HepG2 (cell line): Measurements from ENCODE around the gene RNF150. TPM values are rescaled to one million over a fixed set of nuclear protein-coding genes. Genes with fewer than 3 reads are reported as not detected.

Source experiments
- ATAC-seq: fragments of 200-7000 bp; cut with Tn5 transposase; 3 replicates; pipeline ENCODE4 v1.9.1; 2020; ENCODE audit warnings: mild to moderate bottlenecking, moderate library complexity
- BruUV-seq: library from RNA; stranded (reverse); fragments of 400-500 nt; replicated peaks from 2 replicates; lab custom pipeline; 2021; lab: Mats Ljungman, UMichigan
- CTCF ChIA-PET: fragments of 300-600 bp; formaldehyde crosslinking; extraction: SDS; loops from one replicate; lab custom pipeline; 2021; ENCODE audit warnings: low total read pairs, inconsistent platforms, low intra/inter-chr PET ratio; lab: Yijun Ruan, JAX
- POLR2A ChIA-PET: fragments of 350-600 bp; sonication (Branson Sonifier 250); formaldehyde crosslinking; loops from one replicate; lab custom pipeline; 2020; ENCODE audit warnings: antibody characterized with exemption, inconsistent platforms; lab: Yijun Ruan, JAX
- DNase-seq: peaks from one replicate; pipeline ENCODE4 v3.0.0-alpha.2; 2015; ENCODE audit warnings: low spot score
- FAIRE-seq: peaks from 3 replicates; lab custom pipeline; 2011; peaks lifted over from hg19 to GRCh38; lab: Jason Lieb, UNC
- H2AFZ ChIP-seq: one replicate; pipeline ENCODE4 v1.6.1; 2011; ENCODE audit warnings: low read length, inconsistent platforms
- H3K27ac ChIP-seq: fragments of 300-600 bp; 3 replicates; pipeline ENCODE4 v1.8.0; 2011; ENCODE audit warnings: mixed run types, mild to moderate bottlenecking, mixed read lengths, low read length, inconsistent platforms; ENCODE audit not compliant: insufficient read depth; ENCODE audit errors: extremely low read length
- H3K27me3 ChIP-seq, 2 experiments: fragments of 200-600 bp in 1 of 2; 2 replicates in 1 of 2; 3 replicates in 1 of 2; pipeline versions ENCODE4 v1.6.0 to v1.8.0; 2011; ENCODE audit warnings: low read length in 2 of 2, mild to moderate bottlenecking in 2 of 2, moderate library complexity in 2 of 2, inconsistent platforms in 1 of 2; ENCODE audit not compliant: insufficient read depth in 2 of 2, control insufficient read depth in 1 of 2
- H3K36me3 ChIP-seq, 2 experiments: fragments of 200-600 bp in 1 of 2; replicated peaks in 1 of 2; 2 replicates in 1 of 2; 3 replicates in 1 of 2; pipeline versions ENCODE4 v1.5.1 to v1.8.0; 2011; ENCODE audit warnings: low read length in 2 of 2, inconsistent platforms in 1 of 2; ENCODE audit not compliant: insufficient read depth in 2 of 2, control insufficient read depth in 1 of 2
- H3K4me1 ChIP-seq: 2 replicates; pipeline ENCODE4 v1.5.1; 2012; ENCODE audit warnings: low read length, inconsistent platforms; ENCODE audit not compliant: insufficient read depth
- H3K4me2 ChIP-seq: 2 replicates; pipeline ENCODE4 v1.6.0; 2011; ENCODE audit warnings: low read depth, low read length, inconsistent platforms
- H3K4me3 ChIP-seq, 3 experiments: fragments of 200-600 bp in 1 of 3; sonication (generic), shearing (Covaris generic) in 1 of 3; replicated peaks in 1 of 3; 2 replicates each; pipeline ENCODE4 v1.5.1; 2011 to 2016; ENCODE audit warnings: low read length in 3 of 3, inconsistent platforms in 2 of 3, low read depth in 2 of 3, mild to moderate bottlenecking in 2 of 3, control low read depth in 1 of 3, mixed read lengths in 1 of 3; ENCODE audit not compliant: insufficient read depth in 1 of 3
- H3K79me2 ChIP-seq: one replicate; pipeline ENCODE4 v1.6.1; 2011; ENCODE audit warnings: low read length, inconsistent platforms; ENCODE audit not compliant: insufficient read depth
- H3K9ac ChIP-seq: 2 replicates; pipeline ENCODE4 v1.6.0; 2011; ENCODE audit warnings: mild to moderate bottlenecking, low read depth, low read length, inconsistent platforms; ENCODE audit not compliant: insufficient read depth
- H3K9me3 ChIP-seq: 2 replicates; pipeline ENCODE4 v1.5.1; 2012; ENCODE audit warnings: mild to moderate bottlenecking, low read length
- H4K20me1 ChIP-seq: 2 replicates; pipeline ENCODE4 v1.6.0; 2011; ENCODE audit warnings: inconsistent platforms, mild to moderate bottlenecking, low read length, moderate library complexity; ENCODE audit not compliant: insufficient read depth
- AHDC1 ChIP-seq: sonication (generic); formaldehyde crosslinking; IDR thresholded peaks from 2 replicates; pipeline ENCODE4 v1.5.1; 2020; ENCODE audit warnings: mild to moderate bottlenecking, missing genetic modification reagents, borderline replicate concordance
- CCDC6 ChIP-seq: sonication (generic); formaldehyde crosslinking; IDR thresholded peaks from 2 replicates; pipeline ENCODE4 v1.8.1; 2022; ENCODE audit warnings: mild to moderate bottlenecking, missing genetic modification reagents, moderate library complexity
- GMEB1 ChIP-seq: sonication (generic); formaldehyde crosslinking; IDR thresholded peaks from 2 replicates; pipeline ENCODE4 v1.5.1; 2020; ENCODE audit warnings: missing genetic modification reagents, mild to moderate bottlenecking, borderline replicate concordance
- GTF2F1 ChIP-seq: fragments of 150-350 bp; IDR thresholded peaks from 2 replicates; pipeline ENCODE4 v1.6.1; 2014; ENCODE audit warnings: low read length
- TBX3 ChIP-seq: fragments of 450-650 bp; IDR thresholded peaks from 2 replicates; pipeline ENCODE4 v1.6.1; 2017; ENCODE audit warnings: antibody characterized with exemption, mild to moderate bottlenecking, inconsistent platforms, borderline replicate concordance
- TCF12 ChIP-seq, 2 experiments: fragments of 450-650 bp in 1 of 2; sonication (generic) in 1 of 2; formaldehyde crosslinking in 1 of 2; IDR thresholded peaks; 2 replicates each; pipeline versions ENCODE4 v1.6.1 to v1.8.0; 2017 to 2022; ENCODE audit warnings: antibody characterized with exemption in 1 of 2, mild to moderate bottlenecking in 1 of 2, missing genetic modification reagents in 1 of 2, moderate library complexity in 1 of 2
- ZBTB25 ChIP-seq: IDR thresholded peaks from 2 replicates; pipeline ENCODE4 v1.6.1; 2018; ENCODE audit warnings: missing genetic modification reagents
- ZNF660 ChIP-seq: sonication (generic); formaldehyde crosslinking; IDR thresholded peaks from 2 replicates; pipeline ENCODE4 v1.5.1; 2020; ENCODE audit warnings: mild to moderate bottlenecking, low read depth, missing genetic modification reagents, borderline replicate concordance
- ZNF800 ChIP-seq: sonication (generic); formaldehyde crosslinking; IDR thresholded peaks from 2 replicates; pipeline ENCODE4 v1.4.0; 2020; ENCODE audit warnings: missing genetic modification reagents
- WGBS: methylation state at CpG from one replicate; pipeline ENCODE4 v1.1.6; 2017; ENCODE audit warnings: low lambda C conversion rate; 5-methylcytosine and 5-hydroxymethylcytosine counted together
- in situ Hi-C: cut with HindIII; loops from 2 replicates; pipeline ENCODE4 v1.10.0; 2017; ENCODE audit warnings: low pct_unique_long_range_greater_than_20kb; ENCODE audit not compliant: extremely low pct_ligation_motif_present
- intact Hi-C: fragments of 100-400 bp; cut with micrococcal nuclease; formaldehyde crosslinking; loops from one replicate; pipeline ENCODE4 v1.10.0; 2022; ENCODE audit not compliant: unreplicated experiment
- polyA plus RNA-seq, 8 experiments: library from polyadenylated mRNA; depleted of rRNA in 3 of 8; stranded (reverse) in 7 of 8; unstranded in 1 of 8; fragments of >200 nt; fragmentation: Illumina TruSeq in 4 of 8; extraction: Trizol in 4 of 8; gene quantifications; 2 replicates each; pipeline versions ENCODE4 v1.2.1 to v1.2.3, GENCODE V29; 2011 to 2016; ENCODE audit warnings: low read depth in 4 of 8, missing spikeins in 1 of 8, mixed read lengths in 1 of 8; ENCODE audit not compliant: insufficient read depth in 1 of 8
- total RNA-seq, 5 experiments: library from RNA; depleted of rRNA; stranded (reverse); fragments of >200 nt; fragmentation: Illumina TruSeq; extraction: Trizol; gene quantifications; 2 replicates each; pipeline ENCODE4 v1.2.3, GENCODE V29; 2016; ENCODE audit warnings: low read depth in 1 of 5

RNF150 gene
- total and polyA plus RNA-seq, 2 of the 13 experiments (the other 11 are each of a cell fraction or from before 2014, with no cell fraction given), result 0.02 to 0.03 TPM

GRCh38 chr4:141058591-141059512 is 74.4 kb downstream of the RNF150 start (continued):
- TF ChIP-seq ZBTB25 (CRISPR knock-in tag) (no peak), TBX3 (no peak), ZNF800 (CRISPR knock-in tag) (no peak)

- DNase-seq (no peak), FAIRE-seq (no peak), ATAC-seq (no peak)
- Histone ChIP-seq H3K36me3 (no peaks in the 10 kb centered on the region), H3K27me3 (no peaks in the 10 kb centered on the region; a peak in 1 of 5 replicates), H4K20me1 (no peaks in the 10 kb centered on the region), H3K9me3 (no peaks in the 10 kb centered on the region)
- 0% methylated on average over 2 of the region's 2 CpGs for whole genome bisulfite sequencing
- in situ Hi-C loops, result no loop called here
- TF ChIP-seq AHDC1 (CRISPR knock-in tag) (no peak), CCDC6 (CRISPR knock-in tag) (no peak), ZNF660 (no peak), GMEB1 (CRISPR knock-in tag) (no peak), GTF2F1 (no peak), TCF12 (IDR thresholded peaks at IDR 0.05) (no peak), TCF12 (CRISPR knock-in tag; IDR thresholded peaks at IDR 0.05) (no peak)
- TF ChIP-seq, all 625 proteins: peak for 0
- Histone ChIP-seq H3K79me2 (no peaks in the 10 kb centered on the region), H3K4me1 (no peaks in the 10 kb centered on the region), H3K9ac (no peak overlapping the region), H3K4me2 (no peak overlapping the region), H3K27ac (no peak overlapping the region), H3K4me3 (no peak overlapping the region), H2AFZ (no peak overlapping the region)
- CTCF ChIA-PET, result no interaction called here
- POLR2A ChIA-PET, result no interaction called here
- intact Hi-C loops, result no loop called here
- BruUV-seq, result no TSS peak
Observed at GRCh38 chr4:141057582-141057981, 75.7 kb downstream of the RNF150 start.
